HG02759 (cell line): Measurements from ENCODE around the gene C2CD3.

ENCODE experiments used
- ATAC-seq: cut with Tn5 transposase; IDR thresholded peaks from one replicate; pipeline ENCODE4 v1.9.1; 2021; ENCODE audit warnings: mild to moderate bottlenecking, moderate library complexity; ENCODE audit not compliant: unreplicated experiment

Gene C2CD3

DNA sequence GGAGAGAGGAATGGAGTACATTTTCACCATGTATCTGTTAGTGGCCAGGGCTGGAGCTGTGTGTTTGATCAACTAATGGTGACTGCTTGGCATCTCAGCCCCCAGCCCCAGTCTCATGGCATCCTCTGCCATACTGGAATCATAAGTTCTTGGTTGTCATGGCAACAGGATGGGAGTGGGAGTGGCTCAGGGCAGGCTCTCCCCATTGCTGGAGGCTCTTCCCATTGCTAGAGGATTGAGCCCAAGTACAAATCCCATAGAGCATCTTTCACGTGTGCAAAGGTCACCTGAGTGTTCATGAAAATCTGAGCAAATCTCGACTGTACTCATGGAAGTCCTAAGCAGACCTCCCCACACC is 205.1 kb downstream of the C2CD3 start:
- no peak for ATAC-seq

- ATAC-seq, result no peak
Observed at GRCh38 chr11:73965076-73965763, 205.6 kb downstream of the C2CD3 start.

DNA sequence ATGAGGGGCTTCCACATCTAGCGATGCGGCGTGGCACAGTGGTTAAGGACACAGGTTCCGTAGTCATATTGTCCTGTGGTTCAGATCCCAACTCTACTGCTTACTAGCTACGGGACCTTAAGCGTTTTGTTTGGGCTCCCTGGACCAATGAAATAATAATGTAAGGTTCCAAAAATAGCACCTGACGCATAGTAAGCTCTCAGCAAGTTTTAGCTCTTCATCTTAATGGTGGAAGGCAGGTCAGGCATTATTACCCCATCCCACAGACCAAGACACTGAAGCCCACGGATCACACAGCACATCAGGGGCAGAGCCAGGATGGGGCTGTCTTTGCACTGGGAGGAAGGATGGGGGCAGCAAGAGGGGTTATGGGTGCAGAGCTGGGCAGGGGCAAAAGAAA is 206.9 kb downstream of the C2CD3 start:
- no peak for ATAC-seq
